OCI-LY1 (cell line): ENCODE results near the gene FOXK2.

Source experiments
- CTCF ChIP-seq: fragments of 200-600 bp; sonication (generic), shearing (Covaris generic); IDR thresholded peaks from 2 replicates; pipeline ENCODE4 v1.5.1; 2017; ENCODE audit warnings: mild to moderate bottlenecking, antibody characterized with exemption, low read length, moderate library complexity, mixed read lengths
- EZH2 ChIP-seq: fragments of 200-600 bp; sonication (generic), shearing (Covaris generic); IDR thresholded peaks from 2 replicates; pipeline ENCODE4 v1.8.0; 2017; ENCODE audit warnings: borderline replicate concordance, mixed run types, mild to moderate bottlenecking, antibody characterized with exemption, low read length, moderate library complexity, mixed read lengths

- TF ChIP-seq CTCF (no peak), EZH2 (no peak)
These were observed 40.2 kb downstream of the FOXK2 start for GRCh38 chr17:82559566-82560251.
